MV-4-11 (cell line): Measurements from ENCODE around the gene SCUBE3.

ENCODE experiments used
- DNase-seq: peaks from one replicate; lab custom pipeline; 2025; lab: John Stamatoyannopoulos, UW

Gene SCUBE3

DNA sequence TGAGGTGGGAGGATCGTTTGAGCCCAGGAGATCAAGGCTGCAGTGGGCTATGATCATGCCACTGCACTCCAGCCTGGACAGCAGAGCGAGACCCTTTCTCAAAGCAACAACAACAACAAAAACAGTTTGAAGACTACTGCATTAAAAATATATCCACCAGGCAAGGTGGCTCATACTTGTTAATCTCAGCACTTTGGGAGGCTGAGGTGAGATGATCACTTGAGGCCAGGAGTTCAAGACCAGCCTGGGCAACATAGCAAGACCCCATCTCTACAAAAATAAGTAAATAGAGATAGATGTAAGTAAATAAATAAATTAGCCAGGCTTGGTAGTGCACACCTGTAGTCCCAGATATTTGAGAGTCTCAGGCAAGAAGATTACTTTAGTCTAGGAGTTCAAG is 58.2 kb downstream of the SCUBE3 start:
- no peak for DNase-seq

DNA sequence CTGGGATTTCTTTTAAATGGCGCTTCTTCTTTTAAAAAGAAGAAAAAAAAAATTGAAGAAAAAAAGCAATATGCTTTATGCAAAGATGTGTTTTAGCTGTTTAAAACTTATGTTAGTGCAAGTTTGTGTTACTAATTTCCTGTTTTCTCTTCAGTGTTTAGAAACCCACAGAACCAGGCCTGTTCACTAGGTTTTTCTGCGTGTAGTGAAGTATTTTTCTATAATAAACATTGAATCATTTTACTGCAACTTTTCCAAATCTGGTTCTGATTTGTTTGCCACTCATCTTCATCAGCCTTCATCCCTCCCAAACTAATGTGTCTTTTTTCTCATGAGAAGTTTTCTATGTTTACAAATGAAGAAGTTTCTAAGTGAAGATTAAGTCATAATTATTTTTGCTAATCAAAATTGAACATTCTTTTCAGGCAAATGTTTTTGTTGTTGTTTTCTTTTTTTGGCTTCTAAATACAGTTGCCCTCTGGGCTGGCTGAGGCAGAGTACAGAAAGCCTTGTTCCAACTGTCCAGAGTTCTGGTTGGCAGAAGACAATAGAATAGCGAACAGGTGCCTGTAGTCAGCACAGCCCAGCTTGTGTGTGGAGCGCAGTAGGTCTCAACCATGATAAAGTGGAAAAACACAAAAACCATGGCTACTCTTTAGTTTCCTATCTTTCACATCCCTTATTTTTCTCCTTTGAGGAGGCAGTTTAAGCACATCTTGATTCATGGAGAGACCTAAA is 60.2 kb downstream of the SCUBE3 start:
- DNase-seq = no peak

DNA sequence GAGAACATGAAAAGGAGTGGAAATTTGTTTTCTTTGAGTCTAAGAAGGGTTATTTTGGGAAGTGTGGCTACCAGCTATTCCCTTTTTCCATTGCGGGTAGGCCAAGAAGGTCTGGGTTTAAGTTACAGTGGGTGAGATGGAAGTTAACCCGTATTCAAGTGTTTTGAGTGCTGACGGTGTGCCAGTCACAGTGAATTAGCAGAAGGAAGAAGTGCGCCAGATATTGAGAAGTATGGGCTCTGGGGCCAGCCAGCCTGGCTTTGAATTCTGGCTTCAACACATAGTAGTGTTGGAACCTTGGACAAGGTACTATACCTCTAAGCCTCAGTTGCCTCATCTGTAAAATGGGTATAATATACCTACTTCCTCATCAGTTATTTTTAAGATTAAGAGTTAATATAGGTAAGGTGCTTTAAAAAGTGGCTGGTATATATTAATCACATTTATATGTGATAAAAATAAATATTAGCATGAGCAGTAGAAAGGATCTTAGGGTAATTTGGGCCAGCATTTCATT is 62.0 kb downstream of the SCUBE3 start:
- no peak for DNase-seq

DNA sequence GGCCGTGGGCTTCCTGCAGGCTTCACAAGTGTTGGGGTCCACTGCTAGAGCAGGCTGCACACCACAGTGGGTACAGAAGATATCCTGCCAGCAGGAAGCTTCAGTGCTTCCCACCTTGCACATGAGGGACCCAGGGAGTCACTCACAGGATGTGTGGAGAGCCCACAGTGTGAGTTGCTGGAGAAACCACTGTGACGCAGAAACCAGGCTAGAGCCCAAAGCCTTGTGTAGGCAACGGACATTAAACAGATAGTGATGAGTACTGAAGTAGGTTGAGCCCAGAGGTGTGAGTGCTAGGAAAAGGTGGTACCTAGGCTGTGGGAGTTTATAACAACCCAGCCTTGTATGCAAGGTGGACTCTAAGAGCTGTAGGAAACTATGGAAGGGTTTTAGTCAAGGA is 65.0 kb downstream of the SCUBE3 start:
- no peak for DNase-seq

DNA sequence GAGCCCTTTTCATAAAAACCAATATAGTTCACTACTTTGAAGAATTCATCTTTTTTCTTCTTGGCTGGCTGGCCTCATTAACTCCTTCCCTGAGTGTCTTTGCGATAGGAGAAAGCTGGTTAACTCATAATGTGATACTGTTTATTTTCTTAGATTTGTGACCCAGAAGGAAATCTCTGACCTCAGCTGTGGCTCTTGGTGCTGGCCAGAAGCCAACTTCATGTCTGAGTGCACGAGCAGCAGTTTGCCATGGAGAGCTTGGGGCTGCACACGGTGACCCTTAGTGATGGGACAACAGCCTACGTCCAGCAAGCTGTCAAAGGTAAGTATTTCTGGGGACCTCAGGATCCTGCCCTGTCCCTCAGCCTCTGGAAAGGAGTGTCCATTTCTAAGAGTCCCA is 67.1 kb downstream of the SCUBE3 start:
- no peak for DNase-seq

DNA sequence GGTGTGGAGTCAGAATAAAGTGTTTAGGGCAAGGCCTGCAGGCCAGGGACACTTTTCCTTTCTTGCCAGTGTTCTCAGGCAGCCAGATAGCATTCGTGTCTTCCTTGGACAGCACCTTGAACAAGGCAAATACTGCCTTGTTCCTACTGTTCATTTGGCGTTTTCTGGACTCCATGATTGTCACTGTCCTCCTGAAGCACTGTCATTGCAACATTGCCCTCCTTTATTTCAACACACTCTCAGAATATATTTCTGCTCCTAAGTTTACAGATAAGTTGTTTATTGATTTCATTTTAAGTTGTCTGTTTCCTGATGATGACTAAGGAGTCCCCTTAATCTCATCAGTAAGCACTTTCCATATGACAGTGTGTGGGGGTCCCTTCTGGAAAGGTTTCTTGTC is 68.7 kb downstream of the SCUBE3 start:
- peak; percentile 20 for DNase-seq

DNA sequence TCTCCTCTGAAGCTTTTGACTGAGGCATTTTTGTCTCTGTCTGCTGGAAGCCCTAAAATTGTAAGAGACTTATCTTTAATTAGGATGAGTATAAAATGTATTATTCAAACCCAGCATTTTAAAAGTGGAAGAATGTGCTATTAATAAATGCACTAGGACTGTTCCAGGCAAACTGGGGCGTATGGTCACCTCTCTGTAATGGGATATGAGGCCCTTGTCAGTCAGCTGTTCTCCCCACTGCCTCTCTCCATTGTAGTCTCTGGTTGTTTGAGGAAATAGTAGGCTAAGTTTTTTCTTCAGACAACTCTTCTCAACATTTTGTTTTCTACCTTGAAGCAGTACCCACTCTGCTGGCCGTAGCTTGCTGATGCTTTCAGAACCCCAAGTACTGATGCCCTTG is 69.6 kb downstream of the SCUBE3 start:
- DNase-seq = no peak

DNA sequence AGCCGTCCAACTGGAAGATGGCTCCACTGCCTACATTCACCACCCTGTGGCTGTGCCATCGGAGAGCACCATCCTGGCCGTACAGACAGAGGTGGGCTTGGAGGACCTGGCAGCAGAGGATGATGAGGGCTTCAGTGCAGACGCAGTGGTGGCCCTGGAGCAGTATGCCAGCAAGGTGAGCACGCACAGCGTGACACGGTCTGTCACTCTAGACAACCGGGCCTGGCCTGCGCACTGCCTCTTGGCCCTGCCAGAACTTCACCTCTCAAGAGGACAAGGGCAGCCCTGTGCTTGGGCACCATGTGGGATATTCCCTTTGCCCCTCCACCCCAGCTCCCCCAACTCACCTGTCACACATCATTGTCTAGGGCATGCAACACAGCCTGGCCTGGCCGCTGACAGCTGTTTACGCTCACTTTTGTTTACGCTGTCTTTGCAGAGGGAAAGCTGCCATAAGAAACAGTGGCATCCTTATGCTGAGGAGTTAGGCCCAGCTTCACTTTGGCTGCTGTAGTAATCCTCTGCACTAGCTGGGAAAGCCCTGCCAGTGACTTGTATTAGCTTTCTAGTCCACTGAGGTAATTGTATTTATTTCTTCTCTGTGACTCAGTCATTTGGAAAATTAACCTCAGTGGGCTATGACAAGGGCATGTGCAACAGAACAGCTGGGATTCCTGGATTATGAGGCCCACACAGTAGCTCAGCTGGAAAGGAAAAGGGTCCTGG is 74.1 kb downstream of the SCUBE3 start:
- no peak for DNase-seq

DNA sequence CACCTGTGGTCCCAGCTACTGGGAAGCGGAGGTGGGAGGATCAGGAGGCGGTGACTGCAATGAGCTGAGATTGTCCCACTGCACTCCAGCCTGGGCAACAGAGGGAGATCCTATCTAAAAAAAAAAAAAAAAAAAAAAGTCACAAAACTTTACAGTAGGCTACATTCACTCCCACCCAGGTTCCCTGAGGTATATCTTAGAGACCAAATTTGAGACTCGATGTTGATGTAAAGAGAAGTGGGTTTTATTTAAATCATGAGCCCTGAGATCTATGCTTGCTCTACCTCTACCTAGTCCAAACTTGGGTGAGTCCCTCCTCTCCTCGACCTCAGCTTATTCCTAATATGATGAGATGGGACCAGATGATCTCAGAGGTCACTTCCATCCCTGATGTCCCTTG is 75.1 kb downstream of the SCUBE3 start:
- no peak for DNase-seq

DNA sequence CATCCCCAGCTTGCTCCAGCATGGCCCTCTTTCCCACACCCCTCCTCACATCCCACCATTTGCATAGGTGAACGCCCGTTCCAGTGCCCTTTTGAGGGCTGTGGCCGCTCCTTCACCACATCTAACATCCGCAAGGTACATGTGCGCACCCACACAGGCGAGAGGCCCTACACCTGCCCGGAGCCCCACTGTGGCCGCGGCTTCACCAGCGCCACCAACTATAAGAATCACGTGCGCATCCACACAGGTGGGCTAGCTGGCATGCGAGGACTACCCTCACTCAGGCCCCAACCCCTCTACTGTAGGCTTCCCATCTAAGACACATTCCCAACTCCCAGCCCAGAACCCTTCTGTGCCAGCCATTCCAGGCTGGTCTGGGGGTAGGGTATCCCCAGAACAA is 77.7 kb downstream of the SCUBE3 start:
- no peak for DNase-seq

DNA sequence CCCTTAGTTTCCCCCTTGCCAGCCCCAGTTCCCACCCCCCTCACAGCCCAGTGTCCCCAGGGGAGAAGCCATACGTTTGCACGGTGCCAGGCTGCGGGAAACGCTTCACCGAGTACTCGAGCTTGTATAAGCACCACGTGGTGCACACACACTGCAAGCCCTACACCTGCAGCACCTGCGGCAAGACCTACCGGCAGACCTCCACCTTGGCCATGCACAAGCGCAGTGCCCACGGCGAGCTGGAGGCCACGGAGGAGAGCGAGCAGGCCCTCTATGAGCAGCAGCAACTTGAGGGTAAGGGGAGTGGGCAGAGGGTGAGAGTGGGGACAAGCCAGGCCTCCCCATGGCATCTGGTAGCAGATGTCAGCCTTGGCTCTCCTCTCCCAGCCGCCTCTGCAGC is 78.7 kb downstream of the SCUBE3 start:
- no peak for DNase-seq

DNA sequence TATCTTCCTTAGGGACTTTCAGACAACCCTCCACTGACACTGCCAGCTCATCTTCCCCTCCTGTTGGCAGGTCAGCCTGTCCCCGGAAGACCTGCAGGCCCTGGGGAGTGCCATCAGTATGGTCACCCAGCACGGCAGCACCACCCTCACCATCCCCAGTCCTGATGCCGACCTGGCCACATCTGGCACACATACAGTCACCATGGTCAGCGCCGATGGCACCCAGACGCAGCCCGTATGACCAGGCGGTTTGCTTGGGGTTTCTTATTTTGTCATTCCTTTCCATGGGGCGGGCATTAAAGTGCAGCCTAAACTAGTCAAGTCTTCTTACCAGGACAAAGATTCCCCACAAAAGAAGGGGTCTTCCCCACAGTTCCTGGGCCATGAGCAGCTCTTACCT is 79.9 kb downstream of the SCUBE3 start:
- no peak for DNase-seq

DNA sequence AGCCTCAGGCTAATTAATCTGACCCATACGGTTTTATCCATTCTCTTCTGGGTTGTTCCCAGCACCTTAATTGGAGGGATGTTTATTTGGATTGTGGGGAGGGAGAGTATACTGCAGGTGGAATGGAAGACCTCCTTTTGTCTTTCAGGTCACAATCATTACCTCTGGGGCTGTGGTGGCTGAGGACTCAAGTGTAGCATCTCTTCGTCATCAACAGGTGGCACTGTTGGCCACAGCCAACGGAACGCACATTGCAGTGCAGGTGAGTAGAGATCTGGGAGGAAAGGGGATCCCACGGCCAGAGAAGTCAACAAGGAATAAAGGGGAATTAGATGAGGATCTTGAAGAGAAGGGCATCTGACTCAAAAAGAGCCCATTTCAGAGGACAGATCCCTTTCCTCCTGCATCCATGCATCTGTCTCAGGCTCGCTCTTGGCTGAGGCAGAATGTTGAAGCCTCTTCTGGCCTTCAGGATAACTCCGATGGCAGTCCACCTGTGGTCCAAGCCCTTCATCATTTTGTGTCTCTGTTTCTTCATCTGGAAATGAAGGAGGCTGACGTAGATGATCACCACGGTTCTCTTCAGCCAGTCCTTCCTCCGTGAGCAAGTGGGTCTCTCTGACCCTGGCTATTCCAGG is 80.7 kb downstream of the SCUBE3 start:
- DNase-seq = no peak

DNA sequence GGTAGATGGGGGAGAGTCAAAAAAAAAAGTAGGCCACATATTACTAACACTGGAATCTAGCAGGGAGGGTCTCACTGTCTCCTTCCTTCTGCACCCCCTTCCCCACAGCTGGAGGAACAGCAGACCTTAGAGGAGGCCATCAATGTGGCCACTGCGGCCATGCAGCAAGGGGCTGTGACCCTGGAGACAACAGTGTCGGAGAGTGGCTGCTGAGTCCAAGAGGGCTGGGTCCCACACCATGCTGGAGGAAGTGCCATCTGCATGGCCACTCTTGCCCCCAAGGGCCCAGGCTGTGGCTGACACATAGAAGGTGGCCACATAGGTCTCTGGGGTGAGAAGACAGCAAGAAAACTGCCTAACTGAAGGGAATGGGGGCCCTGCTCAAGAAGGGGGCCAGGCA is 81.3 kb downstream of the SCUBE3 start:
- no peak for DNase-seq

DNA sequence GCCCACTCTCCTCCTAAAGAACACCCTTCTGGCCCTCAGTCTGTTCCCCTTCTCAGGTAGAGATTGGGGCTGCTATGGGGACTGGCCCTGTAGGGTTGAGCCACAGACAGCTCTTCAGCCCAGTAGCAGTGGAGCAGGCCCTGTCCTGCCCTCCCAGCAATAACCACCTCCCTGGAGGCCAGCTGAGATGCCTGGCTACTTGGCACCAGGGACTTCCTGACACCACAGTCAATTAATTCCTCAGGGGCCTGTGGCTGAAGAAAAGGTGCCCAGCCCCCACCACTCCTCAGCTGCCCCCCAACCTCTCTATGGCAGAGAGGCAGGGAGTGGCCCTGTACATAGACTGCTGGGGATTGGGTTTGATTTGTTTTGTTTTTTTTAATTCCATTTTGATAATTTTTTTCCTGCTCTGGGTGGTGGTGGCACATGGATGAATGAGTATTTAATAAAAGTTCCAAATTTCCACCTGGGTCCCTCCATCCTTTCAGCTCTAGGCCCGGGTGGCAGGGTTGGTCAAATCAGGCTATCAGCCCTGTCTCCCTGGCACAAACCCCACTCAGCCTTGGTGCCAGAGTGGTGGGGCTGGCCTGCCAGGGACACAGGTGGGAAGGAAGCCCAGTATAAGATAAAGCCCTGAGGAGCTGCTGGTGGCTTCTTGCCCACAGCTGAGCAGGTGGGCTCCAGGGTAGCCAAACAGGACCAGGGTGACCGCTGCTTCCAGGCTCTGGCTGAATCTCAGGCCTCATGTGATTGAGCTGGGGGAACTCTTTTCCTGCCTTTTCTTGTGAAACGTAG is 82.0 kb downstream of the SCUBE3 start:
- DNase-seq = no peak

DNA sequence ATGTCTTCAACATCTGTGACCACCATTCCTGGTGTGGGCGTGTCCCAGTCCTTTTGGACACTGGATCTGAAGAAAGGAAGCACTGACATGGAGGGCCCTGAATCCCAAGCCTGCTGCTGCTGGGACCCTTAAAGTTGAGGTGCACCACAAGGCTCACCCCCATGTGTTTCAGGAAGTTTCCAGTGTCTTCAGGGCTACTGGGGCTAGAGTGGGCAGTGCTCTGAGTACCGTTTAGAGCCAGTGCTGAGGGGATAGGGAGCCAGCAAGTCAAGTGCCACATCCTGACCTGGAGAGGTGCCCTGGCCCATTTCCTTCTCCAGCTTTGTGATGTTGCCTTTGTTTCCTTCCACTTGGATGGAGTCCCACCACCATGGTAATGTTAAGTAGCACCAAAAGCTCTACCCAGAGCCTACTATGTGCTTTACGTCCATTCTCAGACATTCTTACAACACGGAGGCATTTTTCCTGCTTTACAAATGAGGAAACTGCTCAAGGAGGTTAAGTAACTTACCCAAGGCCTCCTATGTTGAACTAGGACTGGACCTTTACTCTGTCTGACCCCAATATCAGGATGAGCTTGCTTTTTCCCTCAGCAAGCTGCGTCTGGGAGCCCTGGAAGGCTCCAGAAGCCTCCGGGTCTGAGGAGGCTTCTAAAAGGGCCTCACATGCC is 83.3 kb downstream of the SCUBE3 start:
- DNase-seq = no peak

DNA sequence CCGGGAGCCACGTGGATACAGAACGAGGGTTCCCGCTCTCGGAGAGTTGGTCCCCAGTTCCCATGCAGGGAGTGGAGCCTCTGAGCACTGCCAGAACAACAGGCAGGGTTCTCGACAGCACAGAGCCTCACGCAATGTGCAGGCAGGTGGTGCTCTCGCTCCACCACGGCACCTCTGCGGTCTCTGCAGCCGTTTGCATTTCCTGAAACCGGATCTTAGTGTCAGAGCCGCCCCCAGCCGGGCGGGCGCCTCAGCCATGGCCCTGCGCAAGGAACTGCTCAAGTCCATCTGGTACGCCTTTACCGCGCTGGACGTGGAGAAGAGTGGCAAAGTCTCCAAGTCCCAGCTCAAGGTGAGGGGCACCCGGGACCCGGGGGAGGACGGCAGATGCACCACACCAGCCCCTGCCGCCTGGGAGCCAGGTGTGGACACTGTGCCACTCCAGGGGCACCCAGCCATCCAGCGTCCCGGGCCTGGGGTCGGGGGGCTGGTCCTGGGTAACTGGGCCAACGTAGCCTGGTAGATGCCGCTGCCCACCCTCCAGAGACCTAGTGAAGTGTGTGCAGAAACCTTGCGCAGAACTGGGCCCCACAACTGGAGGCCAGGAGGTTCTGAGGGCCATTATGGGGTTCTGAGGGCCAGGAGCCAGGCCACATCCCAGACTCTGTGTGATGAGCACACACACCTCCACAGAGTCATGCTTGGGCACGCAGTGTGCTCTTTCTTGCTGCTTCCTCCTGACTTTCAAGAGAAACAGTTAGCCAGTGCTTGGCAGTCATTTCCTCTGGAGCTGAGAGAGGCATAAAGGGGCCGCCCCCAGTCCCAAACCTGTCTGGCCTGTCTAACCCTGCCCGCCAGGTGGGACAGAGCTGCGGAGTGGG is 84.1 kb downstream of the SCUBE3 start, which contains the start of gene DEF6:
Gene DEF6, plus strand, starts transcription at position 218 of the 881 bp plus-strand sequence. Its CDS starts 39 bp downstream, at position 257.
- DNase-seq = peak; percentile 92

DNA sequence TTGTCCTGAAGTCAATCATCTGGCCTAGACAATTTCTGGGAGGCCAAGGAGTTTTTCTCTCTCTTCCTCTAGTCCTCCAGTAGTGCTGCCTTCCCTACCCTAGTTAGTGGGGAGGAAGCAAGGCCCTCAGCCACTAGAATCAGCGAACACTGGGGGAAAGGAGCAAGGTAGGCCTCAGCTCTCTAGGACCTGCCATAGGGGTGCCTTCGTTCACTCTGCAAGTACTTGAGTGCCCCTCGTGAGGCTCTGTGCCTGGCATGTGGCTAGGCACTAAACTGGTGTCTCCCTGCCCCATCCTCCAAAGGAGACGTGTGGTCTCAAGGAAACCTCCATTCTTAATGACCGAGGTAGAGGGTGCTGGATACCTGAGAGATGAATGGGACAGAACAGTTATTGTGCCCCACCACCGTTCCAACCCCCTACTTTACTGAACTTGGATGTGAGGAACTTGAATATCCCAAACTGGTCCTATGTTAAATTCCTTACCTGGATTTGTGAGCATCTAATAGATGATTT is 84.9 kb downstream of the SCUBE3 start:
- DNase-seq = peak; percentile 12

DNA sequence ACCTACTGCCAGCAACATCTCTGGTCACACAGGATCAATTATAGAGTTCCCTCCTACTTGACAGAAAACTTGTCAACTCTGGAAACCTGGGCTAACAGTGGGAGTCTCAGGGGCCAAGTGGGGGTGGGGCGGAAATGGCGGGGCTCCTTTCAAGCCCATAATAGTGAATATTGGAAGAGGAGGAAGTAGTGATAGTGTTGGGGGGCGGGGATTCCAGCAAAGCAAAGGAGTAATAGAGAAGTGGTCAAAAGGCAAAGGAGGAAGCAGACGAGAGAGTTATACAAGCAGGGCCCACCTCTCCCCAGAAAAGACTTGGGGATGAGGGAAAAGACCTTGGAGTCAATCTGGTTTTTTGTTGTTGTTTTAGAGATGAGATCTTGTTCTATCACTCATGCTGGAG is 85.9 kb downstream of the SCUBE3 start:
- peak; percentile 91 for DNase-seq

DNA sequence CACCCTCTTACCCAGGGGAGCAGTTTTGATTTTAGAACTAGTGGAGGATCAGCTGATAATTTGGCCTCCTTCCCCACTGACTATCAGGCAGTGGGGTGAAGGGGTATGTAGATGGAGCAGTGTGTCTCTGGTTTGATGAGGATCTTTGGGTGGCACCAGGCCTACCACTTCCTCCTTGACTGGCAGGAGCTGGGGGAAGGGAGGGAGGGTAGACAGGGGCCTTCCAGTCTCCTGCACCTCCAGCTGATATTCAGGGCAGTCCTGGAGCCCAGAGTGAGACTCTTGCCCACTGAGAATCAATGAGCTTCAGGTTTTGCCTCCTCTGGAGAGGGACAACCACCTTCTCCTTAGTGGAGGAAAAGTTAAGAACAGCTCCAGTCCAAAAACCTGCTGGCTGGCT is 87.1 kb downstream of the SCUBE3 start:
- peak; percentile 37 for DNase-seq
